IMR-90 (cell line): ENCODE measurements around the gene RARS2. TPM values are rescaled to one million over a fixed set of nuclear protein-coding genes. Genes with fewer than 3 reads are reported as not detected.

ENCODE experiments used
- ATAC-seq: fragments of 200-7000 bp; cut with Tn5 transposase; 2 replicates; pipeline ENCODE4 v1.9.1; 2020; ENCODE audit warnings: low read depth, mild to moderate bottlenecking, moderate library complexity
- BruUV-seq: library from RNA; stranded (reverse); fragments of 400-500 nt; replicated peaks from 2 replicates; lab custom pipeline; 2021; lab: Mats Ljungman, UMichigan
- CTCF ChIA-PET: fragments of 300-600 bp; formaldehyde crosslinking; extraction: SDS; loops from one replicate; lab custom pipeline; 2021; ENCODE audit warnings: antibody characterized with exemption; lab: Yijun Ruan, JAX
- POLR2A ChIA-PET: fragments of 300-600 bp; sonication (Branson Sonifier 250); formaldehyde crosslinking; loops from one replicate; lab custom pipeline; 2022; ENCODE audit warnings: antibody characterized with exemption; ENCODE audit not compliant: unreplicated experiment; lab: Charles Lee
- DNase-seq: peaks from one replicate; pipeline ENCODE4 v3.0.0; 2013
- H2AFZ ChIP-seq: replicated peaks from 2 replicates; pipeline ENCODE3; 2013; ENCODE audit warnings: low read length, mild to moderate bottlenecking; ENCODE audit not compliant: poor library complexity
- H2AK5ac ChIP-seq: 2 replicates; pipeline ENCODE4 v1.6.1; 2013; ENCODE audit warnings: low read depth, low read length, inconsistent platforms
- H2AK9ac ChIP-seq: replicated peaks from 2 replicates; pipeline ENCODE3; 2013; ENCODE audit warnings: mild to moderate bottlenecking, low read depth, low read length, moderate library complexity; ENCODE audit not compliant: poor library complexity
- H2BK120ac ChIP-seq: 2 replicates; pipeline ENCODE4 v1.6.1; 2013; ENCODE audit warnings: low read depth, low read length, inconsistent platforms
- H2BK15ac ChIP-seq: 3 replicates; pipeline ENCODE4 v1.6.1; 2013; ENCODE audit warnings: low read depth, low read length, inconsistent platforms
- H2BK20ac ChIP-seq: 2 replicates; pipeline ENCODE4 v1.6.1; 2013; ENCODE audit warnings: low read depth, mild to moderate bottlenecking, inconsistent platforms, low read length, moderate library complexity
- H2BK5ac ChIP-seq: 2 replicates; pipeline ENCODE4 v1.6.1; 2013; ENCODE audit warnings: mild to moderate bottlenecking, low read depth, low read length, inconsistent platforms; ENCODE audit not compliant: poor library complexity, severe bottlenecking
- H3K14ac ChIP-seq: replicated peaks from 2 replicates; pipeline ENCODE4 v1.6.1; 2013; ENCODE audit warnings: low read depth, low read length, inconsistent platforms
- H3K18ac ChIP-seq: 2 replicates; pipeline ENCODE4 v1.6.1; 2013; ENCODE audit warnings: low read depth, low read length, control low read depth
- H3K23ac ChIP-seq: 2 replicates; pipeline ENCODE4 v1.6.1; 2013; ENCODE audit warnings: low read depth, low read length, inconsistent platforms
- H3K27ac ChIP-seq: 2 replicates; pipeline ENCODE4 v1.5.1; 2013; ENCODE audit warnings: mild to moderate bottlenecking, control low read depth, low read length; ENCODE audit not compliant: insufficient read depth
- H3K27me3 ChIP-seq: 2 replicates; pipeline ENCODE4 v1.6.1; 2013; ENCODE audit warnings: low read length; ENCODE audit not compliant: control insufficient read depth, insufficient read depth
- H3K36me3 ChIP-seq: 2 replicates; pipeline ENCODE4 v1.6.1; 2013; ENCODE audit warnings: low read length, mixed read lengths; ENCODE audit not compliant: control insufficient read depth, insufficient read depth
- H3K4ac ChIP-seq: 2 replicates; pipeline ENCODE4 v1.6.1; 2013; ENCODE audit warnings: low read depth, low read length, inconsistent platforms
- H3K4me1 ChIP-seq: 2 replicates; pipeline ENCODE4 v1.6.1; 2013; ENCODE audit warnings: low read length, mixed read lengths; ENCODE audit not compliant: control insufficient read depth, insufficient read depth
- H3K4me2 ChIP-seq: 2 replicates; pipeline ENCODE4 v1.6.1; 2013; ENCODE audit warnings: low read depth, mild to moderate bottlenecking, control low read depth, low read length, moderate library complexity
- H3K4me3 ChIP-seq: 2 replicates; pipeline ENCODE4 v1.5.1; 2013; ENCODE audit warnings: low read depth, mild to moderate bottlenecking, control low read depth, low read length, moderate library complexity; ENCODE audit not compliant: insufficient read depth
- H3K56ac ChIP-seq: 2 replicates; pipeline ENCODE4 v1.6.1; 2013; ENCODE audit warnings: low read length, inconsistent platforms; ENCODE audit not compliant: insufficient read depth; ENCODE audit errors: extremely low read depth
- H3K79me1 ChIP-seq, 2 experiments: 2 replicates each; pipeline ENCODE4 v1.6.1; 2013; ENCODE audit warnings: low read length in 2 of 2, inconsistent platforms in 1 of 2, low read depth in 1 of 2
- H3K9ac ChIP-seq: 2 replicates; pipeline ENCODE4 v1.6.1; 2013; ENCODE audit warnings: low read depth, low read length, control low read depth
- H3K9me1 ChIP-seq: 2 replicates; pipeline ENCODE4 v1.6.1; 2013; ENCODE audit warnings: low read length, inconsistent platforms; ENCODE audit not compliant: insufficient read depth
- H3K9me3 ChIP-seq: 2 replicates; pipeline ENCODE4 v1.6.1; 2013; ENCODE audit warnings: low read length; ENCODE audit not compliant: control insufficient read depth, insufficient read depth
- H4K20me1 ChIP-seq: 2 replicates; pipeline ENCODE4 v1.6.1; 2013; ENCODE audit warnings: low read length, inconsistent platforms; ENCODE audit not compliant: insufficient read depth
- H4K5ac ChIP-seq: 2 replicates; pipeline ENCODE4 v1.6.1; 2013; ENCODE audit warnings: mild to moderate bottlenecking, low read depth, low read length, control low read depth
- H4K8ac ChIP-seq, 2 experiments: 2 replicates each; pipeline ENCODE4 v1.6.1; 2013; ENCODE audit warnings: low read depth in 2 of 2, low read length in 2 of 2, control low read depth in 1 of 2, inconsistent platforms in 1 of 2
- H4K91ac ChIP-seq: 2 replicates; pipeline ENCODE4 v1.6.1; 2013; ENCODE audit warnings: low read depth, low read length, inconsistent platforms; ENCODE audit not compliant: insufficient read depth
- CEBPB ChIP-seq: IDR thresholded peaks from 2 replicates; pipeline ENCODE4 v1.6.1; 2012; ENCODE audit warnings: low read depth, low read length, improper control_type of control experiment
- ELK1 ChIP-seq: fragments of 150-350 bp; IDR thresholded peaks from 2 replicates; pipeline ENCODE4 v1.6.1; 2016; ENCODE audit warnings: low read depth, mild to moderate bottlenecking, low read length, moderate library complexity, borderline replicate concordance
- MAFK ChIP-seq: IDR thresholded peaks from 2 replicates; pipeline ENCODE4 v1.6.1; 2012; ENCODE audit warnings: low read depth, low read length, improper control_type of control experiment
- dilution Hi-C: fragments of 300-500 bp; cut with HindIII; formaldehyde crosslinking; loops from one replicate; pipeline ENCODE4 v1.14.3; 2018; ENCODE audit warnings: low sequenced_read_pairs; ENCODE audit not compliant: unreplicated experiment
- in situ Hi-C: fragments of 300-500 bp; cut with MboI; formaldehyde crosslinking; loops from 3 replicates; pipeline ENCODE4 v1.14.3; 2019; ENCODE audit warnings: low sequenced_read_pairs, inconsistent platforms, mixed read lengths
- intact Hi-C: fragments of 100-400 bp; cut with micrococcal nuclease; formaldehyde crosslinking; loops from 2 replicates; pipeline ENCODE4 v1.10.0; 2022
- polyA plus RNA-seq, 3 experiments: library from polyadenylated mRNA; depleted of rRNA; stranded (reverse); fragments of >200 nt; gene quantifications; 2 replicates each; pipeline ENCODE4 v1.2.3, GENCODE V29; 2012; ENCODE audit warnings: low replicate concordance in 1 of 3
- total RNA-seq: library from RNA; depleted of rRNA; stranded (reverse); fragments of >200 nt; gene quantifications from 2 replicates; pipeline ENCODE4 v1.2.3, GENCODE V29; 2012

Gene RARS2
- total and polyA plus RNA-seq, 2 of the 4 experiments (the other 2 are of a cell fraction), result 19.9 to 33.0 TPM

GRCh38 chr6:87628881-87629280 is 39.1 kb upstream of the RARS2 start:
- ATAC-seq (no peak), DNase-seq (peak; percentile 31)
- Histone ChIP-seq H3K27me3 (no peaks in the 10 kb centered on the region), H2AK9ac (no peak overlapping the region), H3K4ac (no peak overlapping the region), H2AFZ (no peak overlapping the region), H3K9me1 (no peaks in the 10 kb centered on the region), H3K56ac (no peak overlapping the region), H3K79me1 (no peaks in the 10 kb centered on the region; a peak in 3 of 4 replicates), H2BK120ac (no peak overlapping the region), H3K9ac (no peak overlapping the region), H2AK5ac (no peak overlapping the region), H3K4me3 (no peak overlapping the region), H2BK5ac (no peak overlapping the region), H4K91ac (no peak overlapping the region), H3K23ac (no peak overlapping the region), H3K36me3 (peaks cover 4% of the 10 kb centered on the region), H3K4me1 (peaks cover 4% of the 10 kb centered on the region), H3K9me3 (no peaks in the 10 kb centered on the region), H3K4me2 (no peak overlapping the region), H4K20me1 (no peaks in the 10 kb centered on the region), H3K14ac (no peak overlapping the region), H4K5ac (no peak overlapping the region), H3K18ac (no peak overlapping the region), H3K27ac (no peak overlapping the region), H2BK20ac (no peak overlapping the region), H4K8ac (no peak overlapping the region), H2BK15ac (no peak overlapping the region)
- dilution Hi-C loops, result no loop called here
- no TSS peak for BruUV-seq
- TF ChIP-seq CEBPB (peak; percentile 56; the same call in 1 of the 2 replicates), ELK1 (no peak), MAFK (peak; percentile 4; the same call in 1 of the 2 replicates)
- ChIA-PET POLR2A (no interaction called here), CTCF (no interaction called here)
- intact Hi-C loops, result no loop called here
- in situ Hi-C loops, result no loop called here
